SK-N-DZ (cell line): Measurements from ENCODE around the gene EVI2A. TPM values are rescaled to one million over a fixed set of nuclear protein-coding genes. Genes with fewer than 3 reads are reported as not detected.
"Not testable (repeated sequence)": the region's sequence is repeated elsewhere in the genome, so short reads cannot be mapped to it uniquely, and the experiment has no call there.

Experiments used
- DNase-seq: peaks from one replicate; pipeline ENCODE4 v3.0.0-alpha.2; 2015; ENCODE audit warnings: low spot score
- polyA plus RNA-seq, 2 experiments: library from polyadenylated mRNA; depleted of rRNA; stranded (reverse); fragments of >200 nt; gene quantifications; 2 replicates each; pipeline ENCODE4 v1.2.3, GENCODE V29; 2014

The EVI2A gene, protein sequence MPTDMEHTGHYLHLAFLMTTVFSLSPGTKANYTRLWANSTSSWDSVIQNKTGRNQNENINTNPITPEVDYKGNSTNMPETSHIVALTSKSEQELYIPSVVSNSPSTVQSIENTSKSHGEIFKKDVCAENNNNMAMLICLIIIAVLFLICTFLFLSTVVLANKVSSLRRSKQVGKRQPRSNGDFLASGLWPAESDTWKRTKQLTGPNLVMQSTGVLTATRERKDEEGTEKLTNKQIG
- not detected in 2 replicates for polyA plus RNA-seq (2014; cell fraction: cytosol; rRNA removed)
- 0.18 TPM in 1 of 2 replicates, not detected in the other for polyA plus RNA-seq (2014; cell fraction: nucleus; rRNA removed)

DNA sequence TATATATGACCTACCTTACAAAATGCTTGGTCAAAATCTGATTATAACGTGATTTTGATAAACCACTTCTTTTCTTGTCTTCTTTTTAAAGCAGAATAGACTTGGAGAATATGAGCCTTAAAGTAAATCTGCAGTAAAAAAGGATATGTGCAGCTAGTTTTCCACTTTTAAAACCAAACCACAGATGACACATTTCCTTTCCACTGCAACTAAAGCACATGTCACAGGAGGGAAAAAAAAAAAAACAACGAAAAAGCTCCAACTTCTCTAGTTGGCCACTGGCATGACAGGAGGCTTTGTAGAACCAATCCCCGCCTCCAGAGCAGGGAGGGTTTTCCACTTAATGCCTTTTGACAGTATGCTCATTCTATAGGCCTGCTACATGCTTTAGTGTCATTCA lies at the start of gene EVI2A:
TSS of gene EVI2A (minus strand) at position 142 of the 400 bp plus-strand sequence. CDS start 2,609 bp downstream, outside the sequence.
- DNase-seq: no peak

- DNase-seq: no peak
Measured at GRCh38 chr17:31369266-31369665, 47.8 kb upstream of the EVI2A start.

GRCh38 chr17:31366088-31366487 lies 44.7 kb upstream of the EVI2A start:
- no peak for DNase-seq

- DNase-seq: no peak
Measured at GRCh38 chr17:31364012-31364411, 42.6 kb upstream of the EVI2A start.

- no peak for DNase-seq
Measured at GRCh38 chr17:31357839-31358394, 36.5 kb upstream of the EVI2A start.

DNA sequence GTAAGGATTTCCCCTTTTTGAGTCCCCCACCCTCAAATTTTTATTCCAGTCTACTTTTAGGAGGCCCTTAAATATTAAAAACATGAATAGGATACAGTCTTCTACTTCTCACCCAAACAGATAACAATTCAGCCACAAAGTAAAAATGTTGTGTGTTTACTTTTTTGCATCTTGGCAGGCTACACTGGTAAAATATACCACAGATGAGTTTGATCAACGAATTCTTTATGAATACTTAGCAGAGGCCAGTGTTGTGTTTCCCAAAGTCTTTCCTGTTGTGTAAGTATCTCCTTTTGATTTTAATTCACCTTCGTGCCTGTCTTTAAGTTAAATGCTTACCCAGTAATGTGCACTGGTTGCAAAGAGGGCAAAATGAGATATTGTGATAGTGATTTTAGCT lies 35.7 kb upstream of the EVI2A start:
- no peak for DNase-seq

DNA sequence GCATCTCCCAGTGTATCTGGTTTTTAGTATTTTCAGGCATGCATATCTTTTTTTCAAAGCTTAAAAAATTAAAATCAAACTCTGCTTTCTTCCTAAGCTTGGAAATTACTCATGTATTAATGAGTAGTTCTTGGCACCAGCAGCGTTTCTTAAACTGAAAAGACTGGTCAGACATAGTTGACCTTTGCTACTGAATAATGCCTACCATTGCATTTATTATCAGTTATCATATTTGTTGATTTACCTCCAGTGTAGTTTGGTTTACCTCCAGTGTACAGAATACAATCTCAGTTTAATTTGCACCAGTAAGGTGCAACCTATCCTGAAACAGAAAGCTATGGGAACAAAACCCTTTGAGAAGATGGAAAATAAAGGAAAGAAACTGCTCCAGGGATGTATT lies 34.5 kb upstream of the EVI2A start:
- DNase-seq: no peak

GRCh38 chr17:31349454-31349853 lies 28.0 kb upstream of the EVI2A start:
- DNase-seq: peak; percentile 23

GRCh38 chr17:31345191-31345747 lies 23.8 kb upstream of the EVI2A start:
- not testable (repeated sequence) for DNase-seq

- DNase-seq: no peak
Measured at GRCh38 chr17:31339906-31340661, 18.7 kb upstream of the EVI2A start.

DNA sequence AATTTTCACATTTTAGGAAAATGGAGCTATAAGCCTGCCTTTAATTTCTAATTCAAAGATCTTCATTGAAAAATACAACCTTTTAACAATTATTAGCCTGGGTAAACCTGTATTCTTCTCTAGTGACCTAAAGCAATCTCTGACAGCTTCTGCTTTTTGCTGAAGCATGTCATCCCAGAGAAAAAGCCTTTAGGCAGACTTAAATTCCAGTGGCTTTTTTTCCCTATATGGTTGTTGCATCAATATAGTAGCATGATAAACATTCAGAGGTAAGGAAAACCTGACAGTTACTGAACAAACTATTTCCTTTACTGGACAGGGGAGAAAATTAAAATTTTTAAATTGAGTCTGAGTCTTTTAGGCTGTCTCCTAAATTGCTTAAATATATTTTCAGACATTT lies 7.8 kb upstream of the EVI2A start:
- no peak for DNase-seq

GRCh38 chr17:31328160-31328535 lies 6.7 kb upstream of the EVI2A start:
- no peak for DNase-seq

- no peak for DNase-seq
Measured at GRCh38 chr17:31327534-31328159, 6.2 kb upstream of the EVI2A start.

DNA sequence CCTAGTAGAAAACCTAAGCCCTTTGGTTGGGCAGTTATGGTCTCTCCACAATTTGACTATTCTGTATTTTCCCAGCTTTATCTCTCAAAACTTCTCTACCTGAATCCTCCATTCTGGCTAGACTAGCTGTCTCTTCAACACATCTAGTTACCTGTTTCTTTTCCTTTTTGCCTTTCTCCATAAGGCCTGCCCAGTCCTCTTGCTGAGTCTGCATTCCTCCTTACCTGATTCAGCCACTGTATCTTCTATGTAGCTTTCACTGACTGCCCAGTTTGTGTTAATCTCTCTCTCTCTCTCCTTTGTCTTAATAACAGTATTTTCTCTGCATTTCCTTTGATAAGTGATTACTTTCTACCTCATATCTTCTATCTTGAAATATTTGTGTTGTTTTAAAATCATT lies 2.1 kb upstream of the EVI2A start:
- DNase-seq: no peak

- DNase-seq: no peak
Measured at GRCh38 chr17:31321966-31322365, 544 bp upstream of the EVI2A start.

GRCh38 chr17:31320791-31321190 lies 631 bp downstream of the EVI2A start:
- no peak for DNase-seq

DNA sequence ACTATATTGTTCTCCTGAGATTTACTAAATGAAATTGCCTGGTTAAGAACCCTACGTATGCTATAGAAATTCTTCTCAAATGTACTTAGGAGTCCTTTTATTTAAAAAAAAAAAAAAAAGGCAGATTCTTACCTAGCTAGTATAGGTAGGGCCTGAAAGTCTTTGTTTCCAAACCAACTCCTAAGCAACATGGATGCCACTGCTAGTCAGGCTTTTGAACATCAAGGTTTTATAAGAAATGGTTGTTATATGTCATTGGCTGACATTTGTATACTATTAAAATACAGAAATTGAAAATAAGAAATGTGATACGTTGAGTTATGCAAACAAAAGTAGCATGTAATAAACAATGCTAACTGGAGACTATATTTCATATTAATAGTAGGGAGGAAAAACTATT lies 1.2 kb downstream of the EVI2A start:
- DNase-seq: no peak

- DNase-seq: no peak
Measured at GRCh38 chr17:31318851-31319661, 2.4 kb downstream of the EVI2A start.

DNA sequence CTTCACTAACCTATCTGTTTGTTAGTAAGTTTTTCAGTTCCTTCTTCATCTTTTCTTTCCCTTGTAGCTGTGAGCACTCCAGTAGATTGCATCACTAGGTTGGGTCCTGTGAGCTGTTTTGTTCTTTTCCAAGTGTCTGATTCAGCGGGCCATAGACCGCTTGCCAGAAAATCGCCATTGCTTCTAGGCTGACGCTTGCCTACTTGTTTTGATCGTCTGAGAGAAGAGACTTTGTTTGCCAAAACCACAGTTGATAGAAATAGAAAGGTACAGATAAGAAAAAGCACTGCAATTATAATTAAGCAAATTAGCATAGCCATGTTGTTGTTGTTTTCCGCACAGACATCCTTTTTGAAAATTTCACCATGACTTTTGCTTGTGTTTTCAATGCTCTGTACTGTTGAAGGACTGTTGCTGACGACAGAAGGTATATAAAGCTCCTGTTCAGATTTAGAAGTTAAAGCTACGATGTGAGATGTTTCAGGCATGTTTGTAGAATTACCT lies 3.1 kb downstream of the EVI2A start:
- no peak for DNase-seq

DNA sequence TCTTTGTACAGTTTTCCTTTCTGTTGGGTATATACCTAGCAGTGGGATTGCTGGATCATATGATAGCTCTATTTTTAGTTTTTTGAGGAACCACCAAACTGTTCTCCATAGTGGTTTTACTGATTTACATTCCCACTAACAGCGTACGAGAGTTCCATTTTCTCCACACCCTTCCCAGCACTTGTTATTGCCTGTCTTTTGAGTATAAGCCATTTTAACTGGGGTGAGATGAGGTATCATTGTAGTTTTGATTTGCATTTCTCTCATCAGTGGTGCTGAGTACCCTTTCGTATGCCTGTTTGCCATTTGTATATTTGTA lies 6.7 kb downstream of the EVI2A start:
- no peak for DNase-seq
